H9 (cell line): ENCODE measurements around the gene CCDC170. TPM values are rescaled to one million over a fixed set of nuclear protein-coding genes. Genes with fewer than 3 reads are reported as not detected.

ENCODE experiments used
- DNase-seq: peaks from one replicate; pipeline ENCODE4 v3.0.0-alpha.2; 2017
- H2AFZ ChIP-seq: one replicate; pipeline ENCODE4 v1.6.1; 2013; ENCODE audit warnings: mild to moderate bottlenecking, low read length, control low read depth, moderate library complexity
- H2AK5ac ChIP-seq: 2 replicates; pipeline ENCODE4 v1.6.1; 2013; ENCODE audit warnings: low read length, control low read depth, mixed read lengths; ENCODE audit not compliant: insufficient read length
- H2BK120ac ChIP-seq: one replicate; pipeline ENCODE4 v1.6.1; 2013; ENCODE audit warnings: low read depth, mild to moderate bottlenecking, low read length, control low read depth, inconsistent platforms; ENCODE audit not compliant: poor library complexity, severe bottlenecking
- H2BK12ac ChIP-seq: 2 replicates; pipeline ENCODE4 v1.6.1; 2013; ENCODE audit warnings: low read length, control low read depth, mixed read lengths, low read depth; ENCODE audit not compliant: insufficient read length
- H2BK15ac ChIP-seq: 2 replicates; pipeline ENCODE4 v1.6.1; 2013; ENCODE audit warnings: low read depth, low read length, control low read depth
- H2BK20ac ChIP-seq: one replicate; pipeline ENCODE4 v1.6.1; 2013; ENCODE audit warnings: low read depth, mild to moderate bottlenecking, low read length, control low read depth, inconsistent platforms; ENCODE audit not compliant: poor library complexity, severe bottlenecking
- H2BK5ac ChIP-seq: 2 replicates; pipeline ENCODE4 v1.6.1; 2013; ENCODE audit warnings: low read length, control low read depth, mixed read lengths; ENCODE audit not compliant: insufficient read length
- H3K14ac ChIP-seq: 2 replicates; pipeline ENCODE4 v1.6.1; 2013; ENCODE audit warnings: low read length, control low read depth; ENCODE audit not compliant: insufficient read depth
- H3K18ac ChIP-seq: 2 replicates; pipeline ENCODE4 v1.6.1; 2013; ENCODE audit warnings: low read depth, mild to moderate bottlenecking, mixed read lengths, low read length, control low read depth; ENCODE audit not compliant: insufficient read length
- H3K23ac ChIP-seq: 2 replicates; pipeline ENCODE4 v1.6.1; 2013; ENCODE audit warnings: low read length, control low read depth, mixed read lengths, low read depth; ENCODE audit not compliant: insufficient read length
- H3K23me2 ChIP-seq: 2 replicates; pipeline ENCODE4 v1.6.1; 2013; ENCODE audit warnings: low read depth, mild to moderate bottlenecking, mixed read lengths, low read length, control low read depth; ENCODE audit not compliant: insufficient read length, poor library complexity, severe bottlenecking
- H3K27ac ChIP-seq: 2 replicates; pipeline ENCODE4 v1.5.1; 2013; ENCODE audit warnings: low read length, control low read depth, mixed read lengths, low read depth; ENCODE audit not compliant: insufficient read length
- H3K27me3 ChIP-seq: 2 replicates; pipeline ENCODE4 v1.6.1; 2013; ENCODE audit warnings: low read length, control low read depth, inconsistent platforms; ENCODE audit not compliant: insufficient read depth
- H3K4ac ChIP-seq: 2 replicates; pipeline ENCODE4 v1.6.1; 2013; ENCODE audit warnings: low read depth, mild to moderate bottlenecking, control low read depth, inconsistent platforms, low read length, moderate library complexity
- H3K4me1 ChIP-seq: 2 replicates; pipeline ENCODE4 v1.6.1; 2013; ENCODE audit warnings: low read length, control low read depth, inconsistent platforms; ENCODE audit not compliant: insufficient read depth
- H3K4me2 ChIP-seq: 2 replicates; pipeline ENCODE4 v1.6.1; 2013; ENCODE audit warnings: low read length, control low read depth, mixed read lengths; ENCODE audit not compliant: insufficient read length, insufficient read depth
- H3K56ac ChIP-seq: 2 replicates; pipeline ENCODE4 v1.6.1; 2013; ENCODE audit warnings: low read depth, mild to moderate bottlenecking, mixed read lengths, low read length, control low read depth; ENCODE audit not compliant: insufficient read length
- H3K79me1 ChIP-seq: 2 replicates; pipeline ENCODE4 v1.6.1; 2013; ENCODE audit warnings: low read depth, mild to moderate bottlenecking, moderate library complexity, low read length, control low read depth, inconsistent platforms; ENCODE audit not compliant: insufficient read depth, poor library complexity, severe bottlenecking
- H3K79me2 ChIP-seq: 2 replicates; pipeline ENCODE4 v1.6.1; 2013; ENCODE audit warnings: low read length, control low read depth, inconsistent platforms; ENCODE audit not compliant: insufficient read depth
- H3K9ac ChIP-seq: 2 replicates; pipeline ENCODE4 v1.6.1; 2013; ENCODE audit warnings: low read length, control low read depth, mixed read lengths; ENCODE audit not compliant: insufficient read length; ENCODE audit errors: extremely low read depth
- H3K9me3 ChIP-seq: one replicate; pipeline ENCODE4 v1.6.1; 2013; ENCODE audit warnings: low read depth, low read length, inconsistent platforms; ENCODE audit not compliant: control insufficient read depth
- H3T11ph ChIP-seq: one replicate; pipeline ENCODE4 v1.6.1; 2013; ENCODE audit warnings: mild to moderate bottlenecking, low read length, control low read depth, inconsistent platforms
- H4K20me1 ChIP-seq: one replicate; pipeline ENCODE4 v1.6.1; 2013; ENCODE audit not compliant: control insufficient read depth, insufficient read length, insufficient read depth
- H4K5ac ChIP-seq: 2 replicates; pipeline ENCODE4 v1.6.1; 2013; ENCODE audit warnings: low read depth, mild to moderate bottlenecking, mixed read lengths, low read length, control low read depth; ENCODE audit not compliant: insufficient read length
- H4K8ac ChIP-seq: replicated peaks from 2 replicates; pipeline ENCODE4 v1.6.1; 2013; ENCODE audit warnings: low read length, control low read depth, mixed read lengths, low read depth; ENCODE audit not compliant: insufficient read length
- H4K91ac ChIP-seq: 2 replicates; pipeline ENCODE4 v1.6.1; 2013; ENCODE audit warnings: low read depth, mild to moderate bottlenecking, moderate library complexity, mixed read lengths, low read length, control low read depth; ENCODE audit not compliant: insufficient read length
- H3K27ac Mint-ChIP-seq, 3 experiments: 2 replicates in 2 of 3; 3 replicates in 1 of 3; pipeline ENCODE4 v1.8.0; 2020 to 2021; ENCODE audit warnings: mixed read lengths in 3 of 3, mild to moderate bottlenecking in 1 of 3, moderate library complexity in 1 of 3
- H3K27me3 Mint-ChIP-seq: 2 replicates; pipeline ENCODE4 v1.8.0; 2021; ENCODE audit warnings: low read depth, mild to moderate bottlenecking, moderate library complexity, mixed read lengths
- H3K36me3 Mint-ChIP-seq, 3 experiments: 2 replicates in 2 of 3; 3 replicates in 1 of 3; pipeline ENCODE4 v1.8.0; 2020 to 2021; ENCODE audit warnings: low read depth in 3 of 3, mixed read lengths in 3 of 3; ENCODE audit not compliant: insufficient read depth in 1 of 3
- H3K4me1 Mint-ChIP-seq, 2 experiments: 2 replicates each; pipeline ENCODE4 v1.8.0; 2020; ENCODE audit warnings: mixed read lengths in 2 of 2
- H3K4me3 Mint-ChIP-seq, 2 experiments: 2 replicates in 1 of 2; 3 replicates in 1 of 2; pipeline ENCODE4 v1.8.0; 2020 to 2021; ENCODE audit warnings: mild to moderate bottlenecking in 2 of 2, mixed read lengths in 2 of 2, moderate library complexity in 1 of 2
- H3K9me3 Mint-ChIP-seq, 2 experiments: 2 replicates in 1 of 2; 3 replicates in 1 of 2; pipeline ENCODE4 v1.8.0; 2020; ENCODE audit warnings: mild to moderate bottlenecking in 2 of 2, mixed read lengths in 2 of 2, moderate library complexity in 1 of 2
- CTCF ChIP-seq: fragments of 200-600 bp; sonication (generic); conservative IDR thresholded peaks from 3 replicates; pipeline ENCODE4 v1.8.0; 2021; ENCODE audit warnings: antibody characterized with exemption, mild to moderate bottlenecking
- WGBS: extraction: QIAGEN DNeasy Blood & Tissue Kit; methylation state at CpG from one replicate; pipeline ENCODE4 v1.1.7; 2013; ENCODE audit warnings: missing lambda C conversion rate, low lambda C conversion rate, mixed read lengths; ENCODE audit not compliant: insufficient read length; ENCODE audit errors: extremely low coverage; 5-methylcytosine and 5-hydroxymethylcytosine counted together
- total RNA-seq: library from RNA; stranded (reverse); gene quantifications from 2 replicates; pipeline ENCODE4 v1.2.1, GENCODE V29; 2021

The CCDC170 gene
- total RNA-seq, 1 experiment from 2014 or later = 0.07 TPM

- peaks cover 0 to 13% (median 7%) of the 10 kb centered on the region in 3 experiments; a peak in 4 of 7 replicates for H3K36me3 Mint-ChIP-seq
- H2AK5ac ChIP-seq = no peak overlapping the region
- no CpG with 5 or more reads among the region's 9 CpGs for WGBS
- H2AFZ ChIP-seq = no peak overlapping the region
- peaks cover 0 to 8% of the 10 kb centered on the region in 2 experiments; a peak in 1 of 4 replicates for H3K4me1 Mint-ChIP-seq
- no peak overlapping the region for H2BK120ac ChIP-seq
- no peaks in the 10 kb centered on the region for H3K79me1 ChIP-seq
- no peak overlapping the region for H3K27ac ChIP-seq
- no peak overlapping the region for H3K23ac ChIP-seq
- H2BK5ac ChIP-seq = no peak overlapping the region
- no peaks in the 10 kb centered on the region for H4K20me1 ChIP-seq
- H3K9ac ChIP-seq = no peak overlapping the region
- no peak overlapping the region for H3T11ph ChIP-seq
- H2BK15ac ChIP-seq = no peak overlapping the region
- no peak overlapping the region for H3K4me3 Mint-ChIP-seq
- no peak overlapping the region for H4K8ac ChIP-seq
- no peaks in the 10 kb centered on the region for H3K27me3 Mint-ChIP-seq
- H2BK20ac ChIP-seq = no peak overlapping the region
- TF ChIP-seq CTCF = no peak
- DNase-seq = no peak
- no peak overlapping the region; a peak in 1 of 7 replicates for H3K27ac Mint-ChIP-seq
- no peak overlapping the region for H3K4ac ChIP-seq
- no peak overlapping the region for H3K56ac ChIP-seq
- no peaks in the 10 kb centered on the region for H3K27me3 ChIP-seq
- no peaks in the 10 kb centered on the region for H3K79me2 ChIP-seq
- H3K4me1 ChIP-seq = no peaks in the 10 kb centered on the region
- no peak overlapping the region for H4K91ac ChIP-seq
- no peak overlapping the region for H2BK12ac ChIP-seq
- H3K9me3 ChIP-seq = no peaks in the 10 kb centered on the region
- no peak overlapping the region for H3K18ac ChIP-seq
- H3K9me3 Mint-ChIP-seq = peaks cover 3 to 12% of the 10 kb centered on the region in 2 experiments
- H3K23me2 ChIP-seq = no peaks in the 10 kb centered on the region
- no peak overlapping the region for H3K4me2 ChIP-seq
- no peak overlapping the region for H4K5ac ChIP-seq
- H3K14ac ChIP-seq = no peak overlapping the region
Observed at GRCh38 chr6:151592449-151593159, 98.8 kb downstream of the CCDC170 start.
